HepG2 (cell line): ENCODE measurements around the gene PIK3IP1. TPM values are rescaled to one million over a fixed set of nuclear protein-coding genes. Genes with fewer than 3 reads are reported as not detected.

Experiments used
- ATRX ChIP-seq: sonication (generic); formaldehyde crosslinking; IDR thresholded peaks from 2 replicates; pipeline ENCODE4 v1.4.0; 2020; ENCODE audit warnings: missing genetic modification reagents, borderline replicate concordance
- DZIP1 ChIP-seq: sonication (generic); formaldehyde crosslinking; IDR thresholded peaks from 2 replicates; pipeline ENCODE4 v1.5.0; 2020; ENCODE audit warnings: mild to moderate bottlenecking, missing genetic modification reagents
- E2F2 ChIP-seq: sonication (generic); formaldehyde crosslinking; IDR thresholded peaks from 2 replicates; pipeline ENCODE4 v1.4.0; 2020; ENCODE audit warnings: missing genetic modification reagents, borderline replicate concordance
- E2F5 ChIP-seq: sonication (generic); formaldehyde crosslinking; conservative IDR thresholded peaks from 2 replicates; pipeline ENCODE4 v1.4.0; 2020; ENCODE audit warnings: missing genetic modification reagents
- GFI1 ChIP-seq: sonication (generic); formaldehyde crosslinking; IDR thresholded peaks from 2 replicates; pipeline ENCODE4 v1.5.0; 2020; ENCODE audit warnings: missing genetic modification reagents, mild to moderate bottlenecking, borderline replicate concordance
- HNRNPL ChIP-seq: fragments of 200-400 bp; formaldehyde crosslinking; IDR thresholded peaks from 2 replicates; pipeline ENCODE4 v1.6.1; 2017; ENCODE audit warnings: mild to moderate bottlenecking, low read depth, low read length
- KDM5A ChIP-seq: fragments of 200-600 bp; sonication (generic); IDR thresholded peaks from 2 replicates; pipeline ENCODE4 v1.7.0; 2018; ENCODE audit warnings: antibody characterized with exemption, mild to moderate bottlenecking, low read length, borderline replicate concordance
- NFE2L2 ChIP-seq: fragments of 150-350 bp; IDR thresholded peaks from 2 replicates; pipeline ENCODE4 v1.6.1; 2014; ENCODE audit warnings: low read length
- PHF5A ChIP-seq: IDR thresholded peaks from one replicate; pipeline ENCODE4 v1.6.1; 2018; ENCODE audit warnings: low read depth, missing genetic modification reagents; ENCODE audit not compliant: unreplicated experiment
- PLSCR1 ChIP-seq: sonication (generic); formaldehyde crosslinking; IDR thresholded peaks from 2 replicates; pipeline ENCODE4 v1.5.0; 2020; ENCODE audit warnings: missing genetic modification reagents, mild to moderate bottlenecking, borderline replicate concordance
- PRPF4 ChIP-seq: fragments of 200-400 bp; formaldehyde crosslinking; IDR thresholded peaks from 2 replicates; pipeline ENCODE4 v1.6.1; 2016; ENCODE audit warnings: low read length, low read depth; ENCODE audit not compliant: poor library complexity, severe bottlenecking
- RNF2 ChIP-seq: fragments of 450-650 bp; conservative IDR thresholded peaks from 2 replicates; pipeline ENCODE4 v1.6.1; 2016; ENCODE audit warnings: low read depth
- SOX6 ChIP-seq, 2 experiments: fragments of 450-650 bp in 1 of 2; sonication (generic) in 1 of 2; formaldehyde crosslinking in 1 of 2; IDR thresholded peaks; 2 replicates each; pipeline versions ENCODE4 v1.4.0 to v1.6.1; 2017 to 2020; ENCODE audit warnings: antibody characterized with exemption in 1 of 2, mild to moderate bottlenecking in 1 of 2, missing genetic modification reagents in 1 of 2
- U2AF2 ChIP-seq: fragments of 200-400 bp; formaldehyde crosslinking; IDR thresholded peaks from 2 replicates; pipeline ENCODE4 v1.6.1; 2017; ENCODE audit warnings: low read depth, mild to moderate bottlenecking, low read length
- YEATS2 ChIP-seq: sonication (generic); formaldehyde crosslinking; IDR thresholded peaks from 2 replicates; pipeline ENCODE4 v1.4.0; 2020; ENCODE audit warnings: missing genetic modification reagents, borderline replicate concordance
- ZBTB8A ChIP-seq: sonication (generic); formaldehyde crosslinking; IDR thresholded peaks from 2 replicates; pipeline ENCODE4 v1.4.0; 2020; ENCODE audit warnings: mild to moderate bottlenecking, low read depth, missing genetic modification reagents, borderline replicate concordance
- ZFP62 ChIP-seq: sonication (generic); formaldehyde crosslinking; IDR thresholded peaks from 2 replicates; pipeline ENCODE4 v1.4.0; 2020; ENCODE audit warnings: missing genetic modification reagents
- ZKSCAN1 ChIP-seq: fragments of 150-350 bp; IDR thresholded peaks from 2 replicates; pipeline ENCODE4 v1.6.1; 2014; ENCODE audit warnings: low read length
- ZNF143 ChIP-seq: sonication (generic); formaldehyde crosslinking; IDR thresholded peaks from 2 replicates; pipeline ENCODE4 v1.4.0; 2020; ENCODE audit warnings: missing genetic modification reagents
- ZNF253 ChIP-seq: sonication (generic); formaldehyde crosslinking; IDR thresholded peaks from 2 replicates; pipeline ENCODE4 v1.8.0; 2022; ENCODE audit warnings: mild to moderate bottlenecking, missing genetic modification reagents, borderline replicate concordance
- ZNF275 ChIP-seq: sonication (generic); formaldehyde crosslinking; IDR thresholded peaks from 2 replicates; pipeline ENCODE4 v1.8.0; 2022; ENCODE audit warnings: missing genetic modification reagents, mild to moderate bottlenecking, inconsistent platforms, borderline replicate concordance
- polyA plus RNA-seq, 8 experiments: library from polyadenylated mRNA; depleted of rRNA in 3 of 8; stranded (reverse) in 7 of 8; unstranded in 1 of 8; fragments of >200 nt; fragmentation: Illumina TruSeq in 4 of 8; extraction: Trizol in 4 of 8; gene quantifications; 2 replicates each; pipeline versions ENCODE4 v1.2.1 to v1.2.3, GENCODE V29; 2011 to 2016; ENCODE audit warnings: low read depth in 4 of 8, missing spikeins in 1 of 8, mixed read lengths in 1 of 8; ENCODE audit not compliant: insufficient read depth in 1 of 8
- total RNA-seq, 5 experiments: library from RNA; depleted of rRNA; stranded (reverse); fragments of >200 nt; fragmentation: Illumina TruSeq; extraction: Trizol; gene quantifications; 2 replicates each; pipeline ENCODE4 v1.2.3, GENCODE V29; 2016; ENCODE audit warnings: low read depth in 1 of 5

PIK3IP1 gene
- total and polyA plus RNA-seq, 2 of the 13 experiments (the other 11 are each of a cell fraction or from before 2014, with no cell fraction given), result 1.3 to 2.5 TPM

- 0 out of 2 replicates have a peak, but pooled peaks have one; percentile 46 for TF ChIP-seq E2F2 (CRISPR knock-in tag)
- peak; percentile 2; the same call in 1 of the 2 replicates for TF ChIP-seq GFI1
- TF ChIP-seq ZNF143, result no peak
- TF ChIP-seq U2AF2, result no peak
- 0 out of 2 replicates have a peak, but pooled peaks have one; percentile 32 for TF ChIP-seq ZNF275 (CRISPR knock-in tag)
- TF ChIP-seq RNF2, result peak; percentile 94
- TF ChIP-seq ZNF253 (CRISPR knock-in tag), result peak; percentile 95; the same call in 1 of the 2 replicates
- no peak for TF ChIP-seq ZFP62 (CRISPR knock-in tag)
- TF ChIP-seq SOX6 (IDR thresholded peaks at IDR 0.05), result no peak
- TF ChIP-seq SOX6 (CRISPR knock-in tag; IDR thresholded peaks at IDR 0.05), result peak; percentile 73
- no peak for TF ChIP-seq KDM5A
- TF ChIP-seq DZIP1 (CRISPR knock-in tag), result peak; percentile 82
- 0 out of 2 replicates have a peak, but pooled peaks have one; percentile 67 for TF ChIP-seq E2F5 (CRISPR knock-in tag)
- TF ChIP-seq PHF5A (CRISPR knock-in tag), result no peak
- TF ChIP-seq HNRNPL, result no peak
- TF ChIP-seq PRPF4, result no peak
- TF ChIP-seq NFE2L2, result no peak
- no peak for TF ChIP-seq ATRX
- 0 out of 2 replicates have a peak, but pooled peaks have one; percentile 46 for TF ChIP-seq YEATS2 (CRISPR knock-in tag)
- no peak for TF ChIP-seq ZKSCAN1
- TF ChIP-seq ZBTB8A (CRISPR knock-in tag), result no peak
- TF ChIP-seq PLSCR1, result no peak
Observed at GRCh38 chr22:31290494-31291471, 1.5 kb downstream of the PIK3IP1 start (continued).
